Hindlimb muscle (tissue), 1 donor: ENCODE data around the gene NUP155. TPM values are rescaled to one million over a fixed set of nuclear protein-coding genes. Genes with fewer than 3 reads are reported as not detected.
"Not testable (repeated sequence)": the region's sequence is repeated elsewhere in the genome, so short reads cannot be mapped to it uniquely, and the experiment has no call there.

Source experiments
- DNase-seq: peaks from one replicate; pipeline ENCODE4 v3.0.0-alpha.2; 2013
- polyA plus RNA-seq: library from polyadenylated mRNA; unstranded; fragments of 120-200 nt; gene quantifications from one replicate; pipeline ENCODE4 v1.2.1, GENCODE V29; 2013; ENCODE audit not compliant: insufficient read length

Gene NUP155
- 18.0 TPM for polyA plus RNA-seq

DNA sequence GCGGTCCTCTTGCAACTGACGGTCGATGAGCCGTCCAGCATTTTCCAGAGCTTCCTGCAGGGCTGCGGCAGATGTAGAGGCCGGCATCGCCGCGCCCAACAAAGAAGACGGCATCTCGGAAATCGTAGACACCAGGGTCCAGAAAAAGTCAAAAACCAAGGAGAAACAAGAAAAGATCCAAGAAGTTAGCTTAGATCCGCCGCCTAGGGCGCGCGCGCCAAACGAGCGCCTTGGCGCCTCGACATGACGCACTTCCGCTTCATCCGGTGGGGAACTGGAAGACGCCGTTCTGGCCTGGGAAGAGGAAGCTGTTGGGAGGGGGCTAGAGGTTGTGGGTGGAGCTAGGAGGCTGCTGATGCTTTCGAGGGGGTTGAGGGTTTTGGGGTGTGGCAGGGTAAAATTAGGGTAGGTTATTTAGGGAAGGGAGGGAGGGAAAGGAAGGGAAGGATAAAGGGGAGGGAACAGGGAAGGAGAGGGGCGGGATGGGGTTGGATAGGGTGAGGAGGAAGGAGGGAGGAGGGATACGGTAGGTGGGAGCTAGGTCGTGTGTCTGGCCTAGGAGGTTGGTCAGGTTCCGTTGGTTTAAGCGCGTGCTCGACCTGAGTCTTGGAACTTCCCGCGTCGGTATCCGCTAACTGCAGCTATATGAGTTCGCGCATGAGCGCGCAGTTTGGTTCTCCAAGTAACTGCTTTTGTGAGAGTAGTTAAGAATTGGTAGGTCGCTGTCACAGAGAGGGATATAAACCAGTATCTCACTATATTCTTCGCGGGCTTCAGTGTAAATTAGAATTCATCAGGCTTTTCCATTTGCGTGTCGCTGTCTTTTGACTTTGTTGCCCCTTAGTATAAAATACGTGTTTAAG lies at the start of gene NUP155:
Gene NUP155 (minus strand): TSS at position 243 of the 863 bp plus-strand sequence. CDS start 129 bp downstream, at position 114.
- DNase-seq = peak; percentile 97

DNA sequence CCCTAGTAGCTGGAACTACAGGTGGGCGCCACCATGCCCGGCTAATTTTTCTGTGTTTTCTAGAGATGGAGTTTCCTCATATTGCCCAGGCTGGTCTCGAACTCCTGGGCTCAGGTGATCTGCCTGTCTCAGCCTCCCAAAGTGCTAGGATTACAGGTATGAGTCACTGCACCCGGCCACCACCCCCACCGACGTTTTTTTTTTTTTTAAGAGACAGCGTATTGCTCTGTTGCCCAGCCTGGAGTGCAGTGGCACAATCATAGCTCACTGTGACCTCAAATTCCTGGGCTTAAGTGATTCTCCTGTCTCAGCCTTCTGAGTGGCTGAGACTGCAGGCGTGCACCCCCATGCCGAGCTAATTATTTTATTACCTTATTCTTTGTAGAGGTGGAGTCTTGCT lies 46.4 kb upstream of the NUP155 start:
- DNase-seq = no peak

DNA sequence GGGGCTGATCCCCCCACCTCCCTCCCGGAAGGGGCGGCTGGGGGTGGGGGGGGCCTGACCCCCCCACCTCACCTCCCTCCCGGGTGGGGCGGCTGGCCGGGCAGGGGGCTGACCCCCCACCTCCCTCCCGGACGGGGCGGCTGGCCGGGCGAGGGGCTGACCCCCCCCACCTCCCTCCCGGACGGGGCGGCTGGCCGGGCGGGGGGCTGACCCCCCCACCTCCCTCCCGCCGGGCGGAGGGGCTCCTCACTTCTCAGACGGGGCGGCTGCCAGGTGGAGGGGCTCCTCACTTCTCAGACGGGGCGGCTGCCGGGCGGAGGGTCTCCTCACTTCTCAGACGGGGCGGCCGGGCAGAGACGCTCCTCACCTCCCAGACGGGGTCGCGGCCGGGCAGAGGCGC lies 44.5 kb upstream of the NUP155 start:
- DNase-seq = not testable (repeated sequence)

GRCh38 chr5:37412515-37412914 lies 41.6 kb upstream of the NUP155 start:
- no peak for DNase-seq

DNA sequence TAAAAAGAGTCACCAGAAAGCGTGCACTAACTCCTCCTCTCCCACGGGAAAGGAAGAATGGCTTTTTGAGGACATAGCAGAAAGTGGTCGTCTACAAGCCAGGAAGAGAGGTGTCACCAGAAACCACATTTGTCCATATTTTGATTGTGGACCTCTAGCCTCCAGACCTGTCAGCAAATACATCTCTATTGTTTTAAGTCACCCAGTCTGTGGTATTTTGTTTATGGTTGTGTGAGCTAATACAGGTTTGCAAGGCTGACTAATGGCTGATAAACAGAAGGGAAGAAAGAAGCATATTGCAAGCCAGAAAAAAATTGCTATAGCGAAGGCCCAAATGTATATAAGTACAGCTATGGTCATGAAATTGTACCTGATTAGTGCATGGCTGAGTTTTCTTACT lies 29.6 kb upstream of the NUP155 start:
- DNase-seq = no peak

DNA sequence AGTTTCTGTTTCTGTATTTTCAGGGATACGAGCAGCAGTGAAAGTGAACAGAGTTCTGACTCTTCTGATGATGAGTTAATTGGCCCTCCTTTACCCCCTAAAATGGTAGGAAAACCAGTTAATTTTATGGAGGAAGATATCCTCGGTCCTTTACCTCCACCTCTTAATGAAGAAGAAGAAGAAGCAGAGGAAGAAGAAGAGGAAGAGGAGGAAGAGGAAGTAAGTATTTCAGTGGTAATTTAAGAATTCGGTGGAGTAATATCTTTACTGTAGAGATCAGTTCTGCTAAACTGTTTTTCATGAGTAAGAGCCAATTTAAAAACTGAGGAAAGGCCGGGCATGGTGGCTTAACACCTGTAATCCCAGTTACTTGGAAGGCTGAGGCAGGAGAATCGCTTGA lies 25.4 kb upstream of the NUP155 start:
- no peak for DNase-seq

- no peak for DNase-seq
These were observed 20.7 kb upstream of the NUP155 start for GRCh38 chr5:37391591-37391990.

- DNase-seq = peak; percentile 93
These were observed 8.3 kb upstream of the NUP155 start, which contains the start of gene WDR70 for GRCh38 chr5:37379100-37379628. Gene WDR70, plus strand, starts transcription at chr5:37379318. Its CDS starts 50 bp downstream, at chr5:37379368.

DNA sequence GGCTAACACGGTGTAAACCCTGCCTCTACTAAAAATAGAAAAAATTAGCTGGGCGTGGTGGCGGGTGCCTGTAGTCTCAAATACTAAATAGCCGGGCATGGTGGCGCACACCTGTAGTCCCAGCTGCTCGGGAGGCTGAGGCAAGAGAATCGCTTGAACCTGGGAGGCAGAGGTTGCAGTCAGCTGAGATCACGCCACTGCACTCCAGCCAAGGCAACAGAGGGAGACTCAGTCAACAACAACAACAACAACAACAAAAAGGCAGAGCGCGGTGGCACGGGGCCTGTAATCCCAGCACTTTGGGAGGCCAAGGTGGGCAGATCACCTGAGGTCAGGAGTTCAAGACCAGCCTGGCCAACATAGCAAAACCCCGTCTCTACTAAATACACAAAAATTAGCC lies 7.2 kb upstream of the NUP155 start:
- not testable (repeated sequence) for DNase-seq

- DNase-seq = no peak
These were observed 4.2 kb upstream of the NUP155 start for GRCh38 chr5:37375091-37375490.

GRCh38 chr5:37370550-37370863 lies 399 bp downstream of the NUP155 start:
- no peak for DNase-seq

GRCh38 chr5:37355161-37355560 lies 15.7 kb downstream of the NUP155 start:
- DNase-seq = no peak

- DNase-seq = not testable (repeated sequence)
These were observed 28.2 kb downstream of the NUP155 start for GRCh38 chr5:37342741-37343140.

DNA sequence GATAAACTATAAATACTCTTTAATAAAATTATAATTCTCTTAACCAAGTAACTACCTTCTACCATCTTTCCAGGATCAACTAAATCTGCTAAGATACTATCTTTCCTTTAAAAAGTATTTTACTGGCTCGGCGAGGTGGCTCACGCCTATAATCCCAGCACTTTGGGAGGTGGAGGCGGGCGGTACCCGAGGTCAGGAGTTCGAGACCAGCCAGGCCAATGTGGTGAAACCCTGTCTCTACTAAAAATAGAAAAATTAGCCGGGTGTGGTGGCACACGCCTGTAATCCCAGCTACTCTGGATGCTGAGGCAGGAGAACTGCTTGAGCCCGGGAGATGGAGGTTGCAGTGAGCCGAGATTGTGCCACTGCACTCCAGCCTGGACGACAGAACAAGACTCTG lies 36.2 kb downstream of the NUP155 start:
- not testable (repeated sequence) for DNase-seq

DNA sequence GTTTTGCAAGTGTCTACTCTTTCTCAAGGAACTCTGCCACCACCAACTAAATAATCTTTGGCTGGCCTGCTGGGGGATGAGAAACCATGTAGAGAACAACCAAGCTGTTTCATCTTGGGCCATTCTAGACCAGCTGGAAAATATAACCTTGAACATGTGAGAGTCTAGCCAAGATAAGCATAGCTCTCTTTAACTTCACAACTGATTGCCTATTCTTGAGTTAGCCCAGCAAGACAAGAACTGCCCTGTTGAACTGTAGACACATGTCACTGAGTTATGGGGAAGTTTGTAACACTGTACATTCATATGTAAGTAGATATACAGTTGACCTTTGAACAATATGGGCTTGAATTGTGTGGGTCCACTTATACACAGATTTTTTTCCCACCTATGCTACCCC lies 44.4 kb downstream of the NUP155 start:
- DNase-seq = no peak

GRCh38 chr5:37323607-37324006 lies 47.3 kb downstream of the NUP155 start:
- no peak for DNase-seq

GRCh38 chr5:37319037-37319782 lies 51.7 kb downstream of the NUP155 start:
- no peak for DNase-seq

- no peak for DNase-seq
These were observed 54.9 kb downstream of the NUP155 start for GRCh38 chr5:37316027-37316426.

GRCh38 chr5:37310360-37310759 lies 60.5 kb downstream of the NUP155 start:
- no peak for DNase-seq

DNA sequence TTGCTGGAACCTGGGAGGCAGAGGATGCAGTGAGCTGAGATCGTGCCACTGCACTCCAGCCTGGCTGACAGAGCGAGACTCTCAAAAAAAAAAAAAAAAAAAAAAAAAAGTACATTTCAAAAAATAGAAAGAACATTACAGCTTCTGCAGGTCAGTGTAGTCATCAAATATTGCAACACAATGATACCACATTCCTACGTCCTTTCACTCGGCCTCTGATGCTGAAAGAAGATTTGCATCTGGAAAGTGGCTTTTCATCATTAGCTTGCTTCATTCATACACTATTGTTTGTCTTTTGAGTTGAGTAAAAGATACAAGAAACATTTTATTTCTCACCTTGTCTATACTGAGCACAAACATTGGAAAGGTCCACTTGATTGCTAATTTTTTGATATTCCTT lies 62.1 kb downstream of the NUP155 start:
- DNase-seq = no peak

- DNase-seq = no peak
These were observed 66.0 kb downstream of the NUP155 start for GRCh38 chr5:37304888-37305287.

DNA sequence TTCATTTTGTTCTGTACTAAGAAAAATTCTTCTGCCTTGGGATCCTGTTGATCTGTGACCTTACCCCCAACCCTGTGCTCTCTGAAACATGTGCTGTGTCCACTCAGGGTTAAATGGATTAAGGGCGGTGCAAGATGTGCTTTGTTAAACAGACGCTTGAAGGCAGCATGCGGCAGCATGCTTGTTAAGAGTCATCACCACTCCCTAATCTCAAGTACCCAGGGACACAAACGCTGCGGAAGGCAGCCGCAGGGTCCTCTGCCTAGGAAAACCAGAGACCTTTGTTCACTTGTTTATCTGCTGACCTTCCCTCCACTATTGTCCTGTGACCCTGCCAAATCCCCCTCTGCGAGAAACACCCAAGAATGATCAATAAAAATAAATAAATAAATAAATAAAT lies 74.6 kb downstream of the NUP155 start:
- DNase-seq = not testable (repeated sequence)

DNA sequence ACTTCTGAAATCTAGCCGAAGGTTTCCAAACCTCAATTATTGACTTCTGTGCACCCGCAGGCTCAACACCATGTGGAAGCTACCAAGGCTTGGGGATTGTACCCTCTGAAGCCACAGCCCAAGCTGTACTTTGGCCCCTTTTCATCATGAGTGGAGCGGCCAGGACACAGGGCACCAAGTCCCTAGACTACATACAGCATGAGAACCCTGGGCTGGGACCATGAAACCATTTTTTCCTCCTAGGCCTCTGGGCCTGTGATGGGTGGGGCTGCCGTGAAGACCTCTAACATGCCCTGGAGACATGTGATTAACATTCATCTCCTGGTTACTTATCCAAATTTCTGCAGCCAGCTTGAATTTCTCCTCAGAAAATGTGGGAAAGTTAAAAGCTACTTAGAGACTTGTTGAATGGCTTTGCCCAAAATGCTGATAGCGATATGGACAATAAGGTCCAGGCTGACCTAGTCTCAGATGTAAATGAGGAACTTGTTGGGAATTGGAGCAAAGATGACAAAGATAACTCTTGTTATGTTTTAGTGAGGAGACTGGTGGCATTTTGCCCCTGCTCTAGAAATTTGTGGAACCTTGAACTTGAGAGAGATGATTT lies 87.6 kb downstream of the NUP155 start:
- no peak for DNase-seq
